ENCODE data around the gene EFCAB3. TPM values are rescaled to one million over a fixed set of nuclear protein-coding genes. Genes with fewer than 3 reads are reported as not detected.
"Not testable (repeated sequence)": the region's sequence is repeated elsewhere in the genome, so short reads cannot be mapped to it uniquely, and the experiment has no call there.

The EFCAB3 gene
- total RNA-seq, 1 donor from 2014 or later = 0.16 TPM

DNA sequence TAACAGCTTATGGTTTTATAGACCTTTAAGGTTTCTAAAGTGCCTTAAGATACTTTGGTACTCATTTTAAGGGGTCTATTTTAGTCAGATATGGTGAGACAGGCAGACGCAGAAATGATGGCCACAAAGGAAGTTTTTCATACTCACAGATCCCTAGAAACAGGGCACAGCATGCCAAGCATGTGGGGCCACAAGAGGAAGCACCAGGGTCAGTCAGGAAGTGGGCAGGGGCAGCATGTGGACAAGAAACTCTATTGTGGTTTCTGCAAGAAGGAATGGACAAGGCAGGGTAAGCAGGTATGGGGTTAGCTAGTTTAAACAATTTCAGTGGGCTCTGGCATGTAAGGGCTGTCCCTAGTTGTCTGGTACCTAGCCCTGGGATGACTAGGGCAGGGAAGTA, 8.5 kb downstream of the EFCAB3 start:
- H3K4me1 Mint-ChIP-seq = no peaks in the 10 kb centered on the region
- peaks cover 64% of the 10 kb centered on the region for H3K27me3 Mint-ChIP-seq (ENCODE audit: low read depth)
- no peaks in the 10 kb centered on the region for H3K36me3 Mint-ChIP-seq
- H3K27ac Mint-ChIP-seq = no peak overlapping the region
- H3K9me3 Mint-ChIP-seq = no peaks in the 10 kb centered on the region
- TF ChIP-seq, protein P1, sequence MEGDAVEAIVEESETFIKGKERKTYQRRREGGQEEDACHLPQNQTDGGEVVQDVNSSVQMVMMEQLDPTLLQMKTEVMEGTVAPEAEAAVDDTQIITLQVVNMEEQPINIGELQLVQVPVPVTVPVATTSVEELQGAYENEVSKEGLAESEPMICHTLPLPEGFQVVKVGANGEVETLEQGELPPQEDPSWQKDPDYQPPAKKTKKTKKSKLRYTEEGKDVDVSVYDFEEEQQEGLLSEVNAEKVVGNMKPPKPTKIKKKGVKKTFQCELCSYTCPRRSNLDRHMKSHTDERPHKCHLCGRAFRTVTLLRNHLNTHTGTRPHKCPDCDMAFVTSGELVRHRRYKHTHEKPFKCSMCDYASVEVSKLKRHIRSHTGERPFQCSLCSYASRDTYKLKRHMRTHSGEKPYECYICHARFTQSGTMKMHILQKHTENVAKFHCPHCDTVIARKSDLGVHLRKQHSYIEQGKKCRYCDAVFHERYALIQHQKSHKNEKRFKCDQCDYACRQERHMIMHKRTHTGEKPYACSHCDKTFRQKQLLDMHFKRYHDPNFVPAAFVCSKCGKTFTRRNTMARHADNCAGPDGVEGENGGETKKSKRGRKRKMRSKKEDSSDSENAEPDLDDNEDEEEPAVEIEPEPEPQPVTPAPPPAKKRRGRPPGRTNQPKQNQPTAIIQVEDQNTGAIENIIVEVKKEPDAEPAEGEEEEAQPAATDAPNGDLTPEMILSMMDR (IDR thresholded peaks at IDR 0.05; ENCODE audit: unreplicated experiment) = no peak
- no peak overlapping the region for H3K4me3 Mint-ChIP-seq
- DNase-seq (ENCODE audit: low spot score in 2 of 2, unreplicated experiment in 2 of 2) = no peak

DNA sequence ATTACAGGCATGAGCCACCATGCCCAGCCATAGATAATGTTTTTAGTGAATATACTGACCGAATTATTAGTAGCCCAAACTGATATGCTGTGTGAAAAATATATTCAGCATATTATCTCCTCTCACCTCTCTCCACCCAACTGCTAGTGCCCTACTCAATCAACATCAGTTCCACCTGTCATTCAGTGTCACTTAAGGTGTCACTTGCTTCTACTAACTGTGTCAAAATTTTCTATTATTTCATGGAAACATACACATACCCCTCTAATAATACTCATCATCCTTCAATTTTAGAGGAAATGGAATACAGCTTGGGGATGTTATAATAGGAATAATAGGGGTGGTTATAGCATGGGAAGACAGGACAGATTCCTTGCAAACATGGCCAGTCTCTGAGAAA, 12.6 kb downstream of the EFCAB3 start:
- Mint-ChIP-seq H3K9me3 (no peaks in the 10 kb centered on the region), H3K36me3 (no peaks in the 10 kb centered on the region), H3K27me3 (ENCODE audit: low read depth) (peaks cover 68% of the 10 kb centered on the region), H3K4me1 (no peaks in the 10 kb centered on the region), H3K4me3 (no peak overlapping the region), H3K27ac (no peak overlapping the region)
- DNase-seq (ENCODE audit: low spot score in 2 of 2, unreplicated experiment in 2 of 2) = no peak
- TF ChIP-seq, protein P1 (IDR thresholded peaks at IDR 0.05; ENCODE audit: unreplicated experiment) = no peak

DNA sequence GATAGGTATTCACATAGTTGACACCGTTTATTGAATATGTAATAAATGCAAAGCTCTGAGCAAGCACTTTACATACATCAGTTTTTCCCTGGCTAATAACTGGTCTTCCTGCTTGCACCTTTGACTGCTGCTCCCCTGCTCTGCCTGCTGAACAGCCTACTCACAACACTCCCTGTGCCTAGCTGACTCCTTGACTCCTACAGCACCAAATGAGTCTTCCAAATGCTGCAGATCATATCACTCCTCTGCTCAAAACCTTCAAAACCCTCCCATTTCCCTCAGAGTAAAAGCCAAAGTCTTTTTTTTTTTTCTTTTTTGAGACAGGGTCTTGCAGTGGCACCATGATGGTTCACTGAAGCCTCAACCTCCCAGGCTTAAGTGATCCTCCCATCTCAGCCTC, 18.5 kb downstream of the EFCAB3 start:
- Mint-ChIP-seq H3K27me3 (ENCODE audit: low read depth) (peaks cover 44% of the 10 kb centered on the region), H3K9me3 (peaks cover 4% of the 10 kb centered on the region), H3K36me3 (no peaks in the 10 kb centered on the region), H3K4me1 (no peaks in the 10 kb centered on the region), H3K27ac (no peak overlapping the region), H3K4me3 (no peak overlapping the region)
- no peak for DNase-seq (ENCODE audit: low spot score in 2 of 2, unreplicated experiment in 2 of 2)
- TF ChIP-seq, protein P1 (IDR thresholded peaks at IDR 0.05; ENCODE audit: unreplicated experiment) = no peak

DNA sequence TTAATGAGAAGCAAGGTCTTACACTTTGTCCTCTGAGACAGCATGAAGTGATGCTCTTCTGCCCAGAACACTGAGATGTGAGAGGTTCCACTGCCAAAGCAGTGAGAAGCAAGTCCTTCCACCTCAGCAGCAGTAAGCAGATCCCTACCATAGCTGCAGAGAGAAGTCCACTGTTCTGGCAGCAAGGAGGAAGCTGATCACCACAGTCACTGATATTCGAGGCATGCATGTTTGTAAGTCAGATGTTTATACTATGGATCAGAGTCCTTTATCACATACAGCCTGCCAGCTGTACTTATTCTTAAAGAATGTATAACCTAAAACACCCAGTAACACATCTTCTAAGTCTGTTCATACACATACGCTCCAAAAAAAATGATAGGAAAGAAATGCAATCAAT, 25.1 kb downstream of the EFCAB3 start:
- no peak overlapping the region for H3K27ac Mint-ChIP-seq
- no peak overlapping the region for H3K4me3 Mint-ChIP-seq
- peaks cover 4% of the 10 kb centered on the region for H3K9me3 Mint-ChIP-seq
- no peak for DNase-seq (ENCODE audit: low spot score in 2 of 2, unreplicated experiment in 2 of 2)
- H3K4me1 Mint-ChIP-seq = no peaks in the 10 kb centered on the region
- no peaks in the 10 kb centered on the region for H3K36me3 Mint-ChIP-seq
- TF ChIP-seq, protein P1 (IDR thresholded peaks at IDR 0.05; ENCODE audit: unreplicated experiment) = no peak
- peaks cover 29% of the 10 kb centered on the region for H3K27me3 Mint-ChIP-seq (ENCODE audit: low read depth)

DNA sequence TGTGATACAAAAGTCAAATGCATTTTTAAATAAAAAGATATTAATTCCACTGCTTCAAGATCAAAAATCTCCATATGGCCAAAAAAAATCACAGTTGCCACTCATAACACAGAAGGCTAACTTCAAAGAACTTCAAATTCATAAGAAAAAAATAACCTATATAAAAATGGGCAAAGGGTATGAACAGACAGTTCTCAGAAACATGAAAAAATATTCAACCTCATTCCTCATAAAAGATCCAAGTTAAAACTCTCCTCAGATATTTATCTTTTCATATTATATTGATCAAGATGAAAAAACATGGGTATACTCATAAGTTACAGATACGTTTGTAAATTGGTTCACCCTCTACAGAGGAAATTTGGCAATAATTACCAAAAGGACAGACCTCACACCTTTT, 32.7 kb downstream of the EFCAB3 start:
- H3K9me3 Mint-ChIP-seq; DNase-seq (ENCODE audit: low spot score in 2 of 2, unreplicated experiment in 2 of 2); H3K36me3 Mint-ChIP-seq; H3K4me3 Mint-ChIP-seq; H3K27ac Mint-ChIP-seq; H3K4me1 Mint-ChIP-seq: not testable (repeated sequence)
- peaks cover 39% of the 10 kb centered on the region for H3K27me3 Mint-ChIP-seq (ENCODE audit: low read depth)

DNA sequence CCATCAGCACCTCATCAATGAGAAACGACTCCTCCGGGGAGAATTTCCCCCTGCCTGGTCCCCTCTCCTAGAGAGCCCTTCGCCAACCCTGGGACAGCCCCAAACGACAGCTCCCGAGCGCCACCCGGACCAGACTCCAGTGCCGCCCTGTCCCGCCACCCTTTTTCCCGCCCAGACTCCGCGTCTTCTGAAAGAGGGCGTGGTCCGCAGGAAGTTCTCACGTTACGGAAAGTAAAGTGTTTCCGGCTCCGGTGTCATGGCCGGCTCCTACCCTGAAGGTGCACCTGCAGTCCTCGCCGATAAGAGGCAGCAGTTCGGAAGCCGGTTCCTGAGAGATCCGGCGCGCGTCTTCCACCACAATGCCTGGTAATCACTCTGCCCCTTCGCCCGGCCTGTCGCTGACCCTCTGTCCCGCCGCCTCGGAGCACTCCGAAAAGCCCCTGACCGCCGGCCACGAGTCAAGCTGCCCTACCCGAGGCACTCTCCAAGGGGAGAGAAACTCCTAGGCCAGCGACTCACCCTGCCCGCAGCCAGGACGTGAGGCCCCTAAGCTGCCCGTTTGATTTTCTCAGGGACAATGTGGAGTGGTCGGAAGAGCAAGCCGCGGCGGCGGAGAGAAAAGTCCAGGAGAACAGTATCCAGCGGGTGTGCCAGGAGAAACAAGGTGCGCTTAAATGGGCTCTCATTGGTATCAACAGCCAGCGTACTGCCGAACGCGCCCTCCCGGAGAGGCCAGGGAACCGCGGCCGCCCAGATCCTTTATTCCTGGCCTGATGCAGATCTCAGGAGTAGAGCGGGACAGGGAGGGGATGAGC, 43.5 kb downstream of the EFCAB3 start, which contains the start of gene METTL2A:
TSS of gene METTL2A (plus strand) at position 251 of the 815 bp plus-strand sequence. CDS start at position 257, 6 bp downstream.
- peak within 1 kb of the TSS; percentile 97 for H3K27ac Mint-ChIP-seq
- not testable (repeated sequence) for H3K36me3 Mint-ChIP-seq; H3K9me3 Mint-ChIP-seq; H3K27me3 Mint-ChIP-seq (ENCODE audit: low read depth)
- H3K4me1 Mint-ChIP-seq = peaks cover 15% of the 10 kb centered on the region
- peak; percentile 48 to 77 for DNase-seq (ENCODE audit: low spot score in 2 of 2, unreplicated experiment in 2 of 2)
- H3K4me3 Mint-ChIP-seq = peak within 1 kb of the TSS; percentile 97

DNA sequence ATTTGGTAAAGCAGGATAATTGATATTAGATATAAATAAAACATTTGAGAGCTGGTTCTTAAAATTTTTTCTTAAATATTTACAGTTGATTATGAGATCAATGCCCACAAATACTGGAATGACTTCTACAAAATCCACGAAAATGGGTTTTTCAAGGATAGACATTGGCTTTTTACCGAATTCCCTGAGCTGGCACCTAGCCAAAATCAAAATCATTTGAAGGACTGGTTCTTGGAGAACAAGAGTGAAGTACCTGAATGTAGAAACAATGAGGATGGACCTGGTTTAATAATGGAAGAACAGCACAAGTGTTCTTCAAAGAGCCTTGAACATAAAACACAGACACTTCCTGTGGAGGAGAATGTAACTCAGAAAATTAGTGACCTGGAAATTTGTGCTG, 45.9 kb downstream of the EFCAB3 start:
- H3K9me3 Mint-ChIP-seq; DNase-seq (ENCODE audit: low spot score in 2 of 2, unreplicated experiment in 2 of 2); H3K36me3 Mint-ChIP-seq; H3K27me3 Mint-ChIP-seq (ENCODE audit: low read depth); H3K4me3 Mint-ChIP-seq; H3K27ac Mint-ChIP-seq: not testable (repeated sequence)
- H3K4me1 Mint-ChIP-seq = peaks cover 15% of the 10 kb centered on the region

DNA sequence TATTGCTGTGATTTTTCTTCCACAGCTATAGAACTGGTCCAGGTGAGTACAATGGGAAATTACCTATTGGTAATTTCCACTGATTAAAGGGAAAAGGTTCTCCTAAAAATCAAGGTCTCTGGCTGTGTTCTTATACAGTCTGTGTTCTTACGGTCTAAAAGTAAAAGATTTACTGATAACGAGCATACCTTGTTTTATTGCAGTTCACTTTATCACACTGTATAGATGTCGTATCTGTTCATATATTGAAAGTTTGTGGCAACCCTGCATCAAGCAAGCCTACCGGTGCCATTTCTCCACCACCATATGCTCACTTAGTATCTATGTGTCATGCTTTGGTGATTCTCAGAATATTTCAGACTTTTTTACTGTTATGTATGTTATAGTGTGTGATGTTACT, 54.9 kb downstream of the EFCAB3 start:
- not testable (repeated sequence) for H3K4me3 Mint-ChIP-seq; H3K4me1 Mint-ChIP-seq; DNase-seq (ENCODE audit: low spot score in 2 of 2, unreplicated experiment in 2 of 2); H3K27me3 Mint-ChIP-seq (ENCODE audit: low read depth); H3K9me3 Mint-ChIP-seq; H3K27ac Mint-ChIP-seq
- peaks cover 23% of the 10 kb centered on the region for H3K36me3 Mint-ChIP-seq

DNA sequence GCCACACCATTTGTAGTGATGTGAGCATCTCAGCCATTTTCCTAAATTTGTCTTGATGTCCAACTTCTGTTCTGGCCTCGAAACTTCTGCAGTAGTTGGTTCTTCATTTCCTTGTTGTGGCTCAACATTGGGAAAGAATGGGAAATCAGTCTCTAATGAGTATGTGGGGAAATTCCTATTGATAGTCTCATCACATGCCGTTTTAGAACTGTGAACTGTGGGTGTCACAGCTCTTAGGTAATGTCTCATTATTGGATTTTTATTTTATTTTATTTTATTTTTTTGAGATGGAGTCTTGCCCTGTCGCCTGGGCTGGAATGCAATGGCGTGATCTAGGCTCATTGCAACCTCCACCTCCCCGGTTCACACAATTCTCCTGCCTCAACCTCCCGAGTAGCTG, 60.8 kb downstream of the EFCAB3 start:
- not testable (repeated sequence) for DNase-seq (ENCODE audit: low spot score in 2 of 2, unreplicated experiment in 2 of 2); H3K9me3 Mint-ChIP-seq; H3K4me1 Mint-ChIP-seq; H3K27me3 Mint-ChIP-seq (ENCODE audit: low read depth); H3K4me3 Mint-ChIP-seq; H3K27ac Mint-ChIP-seq
- peaks cover 28% of the 10 kb centered on the region for H3K36me3 Mint-ChIP-seq

All from mesothelial cell of epicardium (in vitro differentiated cells).